Measurements from ENCODE around the gene RSPO3.
A peak's percentile ranks its signal among the peaks of the same experiment; 100 is the strongest.

The RSPO3 gene

DNA sequence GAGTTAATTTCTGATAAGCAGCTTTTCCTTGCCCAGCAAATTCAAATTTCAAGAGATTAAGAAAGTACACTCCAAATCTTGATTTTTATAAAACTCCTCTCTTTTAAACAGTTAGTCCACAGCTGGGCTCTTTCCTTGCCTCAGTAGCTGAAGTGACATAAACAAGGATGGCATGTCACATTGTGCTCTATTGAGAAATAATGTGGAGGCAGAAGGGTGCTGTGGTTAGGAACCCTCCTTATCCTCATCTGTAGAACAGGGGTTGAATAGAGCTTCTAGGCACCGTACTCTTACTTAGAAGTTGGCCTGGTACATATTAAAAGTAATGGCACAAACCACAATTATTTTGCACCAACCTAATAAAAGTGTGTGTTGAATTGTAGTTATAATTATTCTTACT lies 70.3 kb downstream of the RSPO3 start:
- H3K4me1 ChIP-seq = no peaks in the 10 kb centered on the region
- no peaks in the 10 kb centered on the region for H3K27me3 ChIP-seq (ENCODE audit: control insufficient read depth, insufficient read depth, low read length)
- H3K4me3 ChIP-seq (ENCODE audit: low read depth, low read length) = no peak overlapping the region
- no peak overlapping the region for H3K4me2 ChIP-seq (ENCODE audit: low read length)
- no peaks in the 10 kb centered on the region for H3K9me3 ChIP-seq (ENCODE audit: control insufficient read depth, low read length)
- H2AFZ ChIP-seq = no peak overlapping the region
- no peak overlapping the region for H3K27ac ChIP-seq
- no peaks in the 10 kb centered on the region for H3K36me3 ChIP-seq (ENCODE audit: control insufficient read depth, insufficient read depth, low read length)
- H3K79me2 ChIP-seq = no peaks in the 10 kb centered on the region
- no peak for TF ChIP-seq CTCF (IDR thresholded peaks at IDR 0.05)
- H3K9ac ChIP-seq = no peak overlapping the region

DNA sequence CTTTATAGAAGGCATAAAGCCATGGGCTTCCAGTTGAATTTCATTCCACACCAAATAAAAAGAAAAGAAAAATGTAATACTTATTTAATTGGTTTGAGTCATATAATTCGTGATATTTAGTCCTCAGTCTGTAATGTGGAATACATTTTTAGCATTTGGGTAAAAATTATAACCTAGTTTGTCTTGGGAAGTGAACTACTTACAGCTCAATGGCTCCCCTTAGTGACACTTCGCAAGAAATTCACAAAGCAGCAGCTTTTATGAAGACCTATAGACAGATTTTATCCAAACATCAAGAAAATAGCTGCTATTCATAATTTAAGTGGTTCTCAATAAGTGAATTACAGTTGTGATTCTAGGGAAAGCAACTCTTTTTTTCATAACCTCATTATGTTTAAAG lies 72.1 kb downstream of the RSPO3 start:
- no peak for TF ChIP-seq CTCF (IDR thresholded peaks at IDR 0.05)
- no peak overlapping the region for H3K4me2 ChIP-seq (ENCODE audit: low read length)
- H3K36me3 ChIP-seq (ENCODE audit: control insufficient read depth, insufficient read depth, low read length) = no peaks in the 10 kb centered on the region
- H3K4me1 ChIP-seq = no peaks in the 10 kb centered on the region
- H3K27ac ChIP-seq = no peak overlapping the region
- H3K4me3 ChIP-seq (ENCODE audit: low read depth, low read length) = no peak overlapping the region
- no peaks in the 10 kb centered on the region for H3K27me3 ChIP-seq (ENCODE audit: control insufficient read depth, insufficient read depth, low read length)
- no peaks in the 10 kb centered on the region for H3K79me2 ChIP-seq
- no peaks in the 10 kb centered on the region for H3K9me3 ChIP-seq (ENCODE audit: control insufficient read depth, low read length)
- H2AFZ ChIP-seq = no peak overlapping the region
- H3K9ac ChIP-seq = no peak overlapping the region

DNA sequence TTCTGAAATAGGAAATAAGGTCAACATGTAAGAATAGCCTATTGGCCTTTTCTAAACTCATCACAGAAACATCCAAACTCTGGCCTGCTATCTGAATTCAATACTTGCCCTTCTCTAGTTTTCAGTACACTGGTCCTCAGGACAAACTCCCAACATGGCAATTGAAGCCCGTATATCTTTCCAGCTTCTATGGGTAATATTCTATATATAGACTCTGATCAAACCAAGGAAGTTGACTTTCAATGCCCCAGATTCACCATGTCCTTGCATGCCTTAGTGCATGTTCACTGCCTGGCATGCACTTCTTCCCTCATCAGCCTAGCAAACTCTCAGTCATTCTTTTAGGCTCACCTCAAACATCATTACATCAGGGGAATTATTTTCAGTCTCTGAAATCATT lies 73.2 kb downstream of the RSPO3 start:
- H3K36me3 ChIP-seq (ENCODE audit: control insufficient read depth, insufficient read depth, low read length) = no peaks in the 10 kb centered on the region
- no peaks in the 10 kb centered on the region for H3K4me1 ChIP-seq
- no peak overlapping the region for H3K4me2 ChIP-seq (ENCODE audit: low read length)
- no peaks in the 10 kb centered on the region for H3K9me3 ChIP-seq (ENCODE audit: control insufficient read depth, low read length)
- no peaks in the 10 kb centered on the region for H3K79me2 ChIP-seq
- no peak overlapping the region for H3K9ac ChIP-seq
- H3K27ac ChIP-seq = no peak overlapping the region
- H3K4me3 ChIP-seq (ENCODE audit: low read depth, low read length) = no peak overlapping the region
- no peaks in the 10 kb centered on the region for H3K27me3 ChIP-seq (ENCODE audit: control insufficient read depth, insufficient read depth, low read length)
- no peak for TF ChIP-seq CTCF (IDR thresholded peaks at IDR 0.05)
- H2AFZ ChIP-seq = no peak overlapping the region

- Histone ChIP-seq H3K79me2 (no peaks in the 10 kb centered on the region), H3K9me3 (ENCODE audit: control insufficient read depth, low read length) (no peaks in the 10 kb centered on the region), H3K27me3 (ENCODE audit: control insufficient read depth, insufficient read depth, low read length) (no peaks in the 10 kb centered on the region), H3K4me3 (ENCODE audit: low read depth, low read length) (no peak overlapping the region), H3K4me2 (ENCODE audit: low read length) (no peak overlapping the region), H3K9ac (no peak overlapping the region), H2AFZ (peak overlapping the region; percentile 7), H3K36me3 (ENCODE audit: control insufficient read depth, insufficient read depth, low read length) (no peaks in the 10 kb centered on the region), H3K4me1 (no peaks in the 10 kb centered on the region), H3K27ac (no peak overlapping the region)
- TF ChIP-seq CTCF (IDR thresholded peaks at IDR 0.05) = no peak
These were observed 74.6 kb downstream of the RSPO3 start for GRCh38 chr6:127192911-127193541.

GRCh38 chr6:127195833-127196232 lies 77.4 kb downstream of the RSPO3 start:
- Histone ChIP-seq H3K4me3 (ENCODE audit: low read depth, low read length) (no peak overlapping the region), H3K27me3 (ENCODE audit: control insufficient read depth, insufficient read depth, low read length) (no peaks in the 10 kb centered on the region), H3K4me1 (no peaks in the 10 kb centered on the region), H2AFZ (no peak overlapping the region), H3K27ac (no peak overlapping the region), H3K9me3 (ENCODE audit: control insufficient read depth, low read length) (no peaks in the 10 kb centered on the region), H3K4me2 (ENCODE audit: low read length) (no peak overlapping the region), H3K36me3 (ENCODE audit: control insufficient read depth, insufficient read depth, low read length) (no peaks in the 10 kb centered on the region), H3K79me2 (no peaks in the 10 kb centered on the region), H3K9ac (no peak overlapping the region)
- TF ChIP-seq CTCF (IDR thresholded peaks at IDR 0.05) = no peak
